ENCODE results near the gene TMEM163. TPM values are rescaled to one million over a fixed set of nuclear protein-coding genes. Genes with fewer than 3 reads are reported as not detected.

The TMEM163 gene
- total and polyA plus RNA-seq, 2 donors (not counting 3 experiments of a cell fraction or from before 2014, with no cell fraction given), result 1.0 to 2.8 TPM

DNA sequence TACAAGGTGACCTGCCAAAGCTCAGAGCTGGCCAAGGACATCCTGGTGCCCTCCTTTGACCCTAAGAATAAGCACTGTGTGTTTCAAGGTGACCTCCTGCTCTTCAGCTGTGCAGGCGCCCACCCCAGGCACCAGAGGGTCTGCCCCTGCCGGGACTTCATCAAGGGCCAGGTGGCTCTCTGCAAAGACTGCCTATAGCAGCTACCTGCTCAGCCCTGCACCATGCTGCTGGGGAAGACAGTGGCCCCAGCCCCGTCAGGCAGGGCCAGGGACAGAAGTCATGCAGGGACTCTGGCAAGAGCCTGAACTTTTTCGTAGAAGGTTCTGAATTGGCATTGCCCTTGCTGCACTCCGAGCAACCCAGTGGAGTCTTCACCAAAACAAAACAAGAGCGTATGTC is 270.1 kb downstream of the TMEM163 start:
- no peak for DNase-seq (ENCODE audit: low read depth, low spot score)
- no peaks in the 10 kb centered on the region for H4K20me1 ChIP-seq (replicated peaks; ENCODE audit: control insufficient read depth, extremely low read depth, insufficient read depth, low read length)
- peaks cover 0 to 2% of the 10 kb centered on the region in 2 experiments for H3K36me3 ChIP-seq (ENCODE audit: control insufficient read depth in 2 of 2, extremely low read depth in 1 of 2, insufficient read depth in 2 of 2, low read length in 2 of 2)
- peaks cover 40% of the 10 kb centered on the region for H3K4me1 ChIP-seq (ENCODE audit: control insufficient read depth, extremely low read depth, insufficient read depth, low read length)
- no peak overlapping the region for H3K4me3 ChIP-seq (replicated peaks in 1 of 3; ENCODE audit: insufficient read depth in 1 of 3, low read depth in 1 of 3, low read length in 3 of 3)
- BruUV-seq (replicated peaks), result no TSS peak
- H3K79me2 ChIP-seq (ENCODE audit: control insufficient read depth, insufficient read depth, low read length), result no peaks in the 10 kb centered on the region
- no peak overlapping the region for H3K4me2 ChIP-seq (ENCODE audit: insufficient read depth, low read length)
- intact Hi-C loops (cut with micrococcal nuclease) (no loop called here), dilution Hi-C loops (cut with MboI; ENCODE audit: extremely low pct_ligation_motif_present, low sequenced_read_pairs) (no loop called here)
- TF ChIP-seq POLR2AphosphoS5 (IDR thresholded peaks at IDR 0.05; ENCODE audit: insufficient read depth, low read depth, low read length) (no peak), JUN (IDR thresholded peaks at IDR 0.05; ENCODE audit: borderline replicate concordance, insufficient read depth, insufficient read length, low read depth) (no peak), GATA2 (IDR thresholded peaks at IDR 0.05; ENCODE audit: insufficient read depth, insufficient read length, low read depth, low read length) (no peak)
- TF ChIP-seq, protein P1, sequence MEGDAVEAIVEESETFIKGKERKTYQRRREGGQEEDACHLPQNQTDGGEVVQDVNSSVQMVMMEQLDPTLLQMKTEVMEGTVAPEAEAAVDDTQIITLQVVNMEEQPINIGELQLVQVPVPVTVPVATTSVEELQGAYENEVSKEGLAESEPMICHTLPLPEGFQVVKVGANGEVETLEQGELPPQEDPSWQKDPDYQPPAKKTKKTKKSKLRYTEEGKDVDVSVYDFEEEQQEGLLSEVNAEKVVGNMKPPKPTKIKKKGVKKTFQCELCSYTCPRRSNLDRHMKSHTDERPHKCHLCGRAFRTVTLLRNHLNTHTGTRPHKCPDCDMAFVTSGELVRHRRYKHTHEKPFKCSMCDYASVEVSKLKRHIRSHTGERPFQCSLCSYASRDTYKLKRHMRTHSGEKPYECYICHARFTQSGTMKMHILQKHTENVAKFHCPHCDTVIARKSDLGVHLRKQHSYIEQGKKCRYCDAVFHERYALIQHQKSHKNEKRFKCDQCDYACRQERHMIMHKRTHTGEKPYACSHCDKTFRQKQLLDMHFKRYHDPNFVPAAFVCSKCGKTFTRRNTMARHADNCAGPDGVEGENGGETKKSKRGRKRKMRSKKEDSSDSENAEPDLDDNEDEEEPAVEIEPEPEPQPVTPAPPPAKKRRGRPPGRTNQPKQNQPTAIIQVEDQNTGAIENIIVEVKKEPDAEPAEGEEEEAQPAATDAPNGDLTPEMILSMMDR (IDR thresholded peaks at IDR 0.05; ENCODE audit: extremely low read depth in 1 of 2, insufficient read depth in 1 of 2, low read depth in 1 of 2, low read length in 2 of 2), result no peak
- H3K27me3 ChIP-seq (ENCODE audit: control insufficient read depth in 2 of 2, insufficient read depth in 2 of 2, low read length in 2 of 2), result no peaks in the 10 kb centered on the region
- no peaks in the 10 kb centered on the region for H3K9me3 ChIP-seq (replicated peaks; ENCODE audit: control insufficient read depth, insufficient read depth, low read length)
- H3K9me1 ChIP-seq (replicated peaks; ENCODE audit: control insufficient read depth, extremely low read depth, insufficient read depth, low read length), result no peaks in the 10 kb centered on the region
- no peak overlapping the region for H3K27ac ChIP-seq (ENCODE audit: insufficient read depth, low read depth, low read length)
- FAIRE-seq, result no peak
- CTCF ChIA-PET, result interaction anchor here (1.3 to 11.1 kb wide), 7 partner anchors 12 to 562 kb away, joined by 6 to 234 read pairs (median 94); no protein-coding TSS in a partner anchor
- POLR2A ChIA-PET, result no interaction called here
- no peak overlapping the region for H2AFZ ChIP-seq (ENCODE audit: low read depth, low read length)
- H3K9ac ChIP-seq (replicated peaks; ENCODE audit: extremely low read depth, insufficient read depth, low read length), result no peak overlapping the region

DNA sequence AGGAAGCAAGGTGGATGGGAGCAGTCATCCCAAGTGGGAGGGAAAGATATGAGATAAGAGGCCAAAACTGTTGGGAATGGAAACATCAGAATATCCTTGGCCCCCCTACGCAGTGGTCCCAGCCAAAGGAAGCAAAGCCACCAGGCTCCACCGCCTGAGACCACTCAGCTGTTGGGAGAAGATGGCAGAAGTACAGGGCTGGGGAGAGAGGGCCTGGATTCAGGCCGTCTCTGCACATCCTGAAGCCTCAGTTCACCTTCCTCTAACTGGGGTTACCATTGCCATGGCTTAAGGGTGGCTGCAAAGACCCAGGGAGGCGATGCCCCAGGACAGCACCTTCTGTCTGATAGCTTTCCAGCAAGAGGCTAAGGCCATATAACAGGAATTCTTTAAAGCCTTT is 271.1 kb downstream of the TMEM163 start:
- H3K4me3 ChIP-seq (replicated peaks in 1 of 3; ENCODE audit: insufficient read depth in 1 of 3, low read depth in 1 of 3, low read length in 3 of 3), result no peak overlapping the region
- intact Hi-C loops (cut with micrococcal nuclease), result no loop called here

More for the DNA sequence above, 271.1 kb downstream of the TMEM163 start:
- no peaks in the 10 kb centered on the region for H3K27me3 ChIP-seq (ENCODE audit: control insufficient read depth in 2 of 2, insufficient read depth in 2 of 2, low read length in 2 of 2)
- no peaks in the 10 kb centered on the region for H4K20me1 ChIP-seq (replicated peaks; ENCODE audit: control insufficient read depth, extremely low read depth, insufficient read depth, low read length)
- peaks cover 43% of the 10 kb centered on the region for H3K4me1 ChIP-seq (ENCODE audit: control insufficient read depth, extremely low read depth, insufficient read depth, low read length)
- ChIA-PET POLR2A (no interaction called here), CTCF (interaction anchor here (1.3 to 11.1 kb wide), 6 partner anchors 25 to 561 kb away, joined by 6 to 234 read pairs (median 21); no protein-coding TSS in a partner anchor)
- no peaks in the 10 kb centered on the region for H3K9me3 ChIP-seq (replicated peaks; ENCODE audit: control insufficient read depth, insufficient read depth, low read length)
- no peak overlapping the region for H3K9ac ChIP-seq (replicated peaks; ENCODE audit: extremely low read depth, insufficient read depth, low read length)
- H3K79me2 ChIP-seq (ENCODE audit: control insufficient read depth, insufficient read depth, low read length), result no peaks in the 10 kb centered on the region
- no peak overlapping the region for H3K4me2 ChIP-seq (ENCODE audit: insufficient read depth, low read length)
- BruUV-seq (replicated peaks), result no TSS peak
- FAIRE-seq (no peak), DNase-seq (ENCODE audit: low read depth, low spot score) (no peak)
- TF ChIP-seq JUN (IDR thresholded peaks at IDR 0.05; ENCODE audit: borderline replicate concordance, insufficient read depth, insufficient read length, low read depth) (no peak), POLR2AphosphoS5 (IDR thresholded peaks at IDR 0.05; ENCODE audit: insufficient read depth, low read depth, low read length) (no peak), POLR2A (IDR thresholded peaks at IDR 0.05; ENCODE audit: low read depth, low read length) (no peak), MYC (IDR thresholded peaks at IDR 0.05; ENCODE audit: low read depth, low read length) (no peak), GATA2 (IDR thresholded peaks at IDR 0.05; ENCODE audit: insufficient read depth, insufficient read length, low read depth, low read length) (no peak), FOS (IDR thresholded peaks at IDR 0.05; ENCODE audit: borderline replicate concordance, insufficient read depth, low read length) (no peak), EZH2 (IDR thresholded peaks at IDR 0.05; ENCODE audit: borderline replicate concordance, low read depth, low read length, severe bottlenecking) (no peak)
- TF ChIP-seq, protein P1 (IDR thresholded peaks at IDR 0.05; ENCODE audit: extremely low read depth in 1 of 2, insufficient read depth in 1 of 2, low read depth in 1 of 2, low read length in 2 of 2), result no peak
- TF ChIP-seq, protein P2, sequence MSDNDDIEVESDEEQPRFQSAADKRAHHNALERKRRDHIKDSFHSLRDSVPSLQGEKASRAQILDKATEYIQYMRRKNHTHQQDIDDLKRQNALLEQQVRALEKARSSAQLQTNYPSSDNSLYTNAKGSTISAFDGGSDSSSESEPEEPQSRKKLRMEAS (IDR thresholded peaks at IDR 0.05; ENCODE audit: insufficient read depth, insufficient read length), result no peak
- dilution Hi-C loops (cut with MboI; ENCODE audit: extremely low pct_ligation_motif_present, low sequenced_read_pairs), result no loop called here
- H2AFZ ChIP-seq (ENCODE audit: low read depth, low read length), result no peak overlapping the region
- no peaks in the 10 kb centered on the region for H3K9me1 ChIP-seq (replicated peaks; ENCODE audit: control insufficient read depth, extremely low read depth, insufficient read depth, low read length)
- no peak overlapping the region for H3K27ac ChIP-seq (ENCODE audit: insufficient read depth, low read depth, low read length)
- H3K36me3 ChIP-seq (ENCODE audit: control insufficient read depth in 2 of 2, extremely low read depth in 1 of 2, insufficient read depth in 2 of 2, low read length in 2 of 2), result peaks cover 0 to 2% of the 10 kb centered on the region in 2 experiments
